K562 (cell line): ENCODE results near the gene SH3BGRL3. TPM values are rescaled to one million over a fixed set of nuclear protein-coding genes. Genes with fewer than 3 reads are reported as not detected.

Source experiments
- ATAC-seq: fragments of 200-7000 bp; cut with Tn5 transposase; 3 replicates; pipeline ENCODE4 v1.9.1; 2020; ENCODE audit warnings: moderate library complexity
- BruUV-seq: library from RNA; stranded (reverse); fragments of 400-500 nt; replicated peaks from 2 replicates; lab custom pipeline; 2021; lab: Mats Ljungman, UMichigan
- CTCF ChIA-PET: fragments of 300-600 bp; formaldehyde crosslinking; extraction: SDS; loops from one replicate; lab custom pipeline; 2021; ENCODE audit warnings: low intra/inter-chr PET ratio; lab: Yijun Ruan, JAX
- POLR2A ChIA-PET: fragments of 300-600, 350-650 bp; sonication (Branson Sonifier 250); formaldehyde crosslinking; extraction: SDS; loops from one replicate; lab custom pipeline; 2021; ENCODE audit warnings: antibody characterized with exemption, inconsistent platforms; lab: Yijun Ruan, JAX
- DNase-seq, 4 experiments: peaks; one replicate each; pipeline versions ENCODE4 v3.0.0 to v3.0.0-alpha.2; 2011 to 2018; ENCODE audit warnings: low spot score in 3 of 4, mixed read lengths in 3 of 4; ENCODE audit errors: extremely low read depth in 1 of 4
- FAIRE-seq: peaks from 2 replicates; lab custom pipeline; 2011; peaks lifted over from hg19 to GRCh38; lab: Jason Lieb, UNC
- H2AFZ ChIP-seq: 2 replicates; pipeline ENCODE4 v1.6.0; 2011; ENCODE audit warnings: low read depth, low read length, control low read depth, inconsistent platforms
- H3K27ac ChIP-seq: fragments of 200-600 bp; 3 replicates; pipeline ENCODE4 v1.8.0; 2011; ENCODE audit warnings: low read depth, mild to moderate bottlenecking, control low read depth, inconsistent platforms, low read length, moderate library complexity, mixed read lengths; ENCODE audit errors: extremely low read depth
- H3K27me3 ChIP-seq, 2 experiments: fragments of 300-600 bp in 1 of 2; 2 replicates in 1 of 2; 3 replicates in 1 of 2; pipeline versions ENCODE4 v1.6.0 to v1.8.0; 2011; ENCODE audit warnings: inconsistent platforms in 2 of 2, low read length in 2 of 2, mild to moderate bottlenecking in 1 of 2, mixed read lengths in 1 of 2, moderate library complexity in 1 of 2; ENCODE audit not compliant: control insufficient read depth in 2 of 2, insufficient read depth in 2 of 2
- H3K36me3 ChIP-seq: fragments of 300-600 bp; 3 replicates; pipeline ENCODE4 v1.8.0; 2011; ENCODE audit warnings: mild to moderate bottlenecking, low read length, inconsistent platforms; ENCODE audit not compliant: control insufficient read depth, insufficient read depth
- H3K4me1 ChIP-seq, 2 experiments: fragments of 200-600 bp in 1 of 2; replicated peaks in 1 of 2; 2 replicates in 1 of 2; 3 replicates in 1 of 2; pipeline versions ENCODE4 v1.5.1 to v1.8.0; 2011; ENCODE audit warnings: inconsistent platforms in 2 of 2, low read length in 2 of 2, mild to moderate bottlenecking in 1 of 2, mixed read lengths in 1 of 2, moderate library complexity in 1 of 2; ENCODE audit not compliant: control insufficient read depth in 2 of 2, insufficient read depth in 2 of 2
- H3K4me2 ChIP-seq: 2 replicates; pipeline ENCODE4 v1.6.1; 2011; ENCODE audit warnings: low read length, control low read depth, inconsistent platforms, mixed read lengths; ENCODE audit not compliant: insufficient read depth
- H3K4me3 ChIP-seq: fragments of 200-600 bp; sonication (generic), shearing (Covaris generic); 2 replicates; pipeline ENCODE4 v1.5.1; 2016; ENCODE audit warnings: control low read depth, inconsistent platforms
- H3K79me2 ChIP-seq: fragments of 200-600 bp; 3 replicates; pipeline ENCODE4 v1.8.0; 2011; ENCODE audit warnings: low read length, inconsistent platforms; ENCODE audit not compliant: control insufficient read depth, insufficient read depth
- H3K9ac ChIP-seq, 2 experiments: 2 replicates each; pipeline versions ENCODE4 v1.6.0 to v1.6.1; 2011; ENCODE audit warnings: low read depth in 2 of 2, low read length in 2 of 2, control low read depth in 1 of 2, inconsistent platforms in 1 of 2, mild to moderate bottlenecking in 1 of 2, mixed read lengths in 1 of 2; ENCODE audit not compliant: insufficient read depth in 1 of 2
- H3K9me1 ChIP-seq: one replicate; pipeline ENCODE4 v1.6.0; 2011; ENCODE audit warnings: inconsistent platforms, mild to moderate bottlenecking, low read length, moderate library complexity; ENCODE audit not compliant: control insufficient read depth, insufficient read depth
- H3K9me3 ChIP-seq: replicated peaks from 2 replicates; pipeline ENCODE4 v1.5.1; 2011; ENCODE audit warnings: low read depth, low read length, inconsistent platforms; ENCODE audit not compliant: control insufficient read depth, insufficient read depth
- H4K20me1 ChIP-seq: replicated peaks from 2 replicates; pipeline ENCODE4 v1.6.1; 2011; ENCODE audit warnings: low read length, inconsistent platforms, mixed read lengths; ENCODE audit not compliant: control insufficient read depth, insufficient read depth
- CBX5 ChIP-seq: IDR thresholded peaks from 2 replicates; pipeline ENCODE4 v1.6.1; 2014; ENCODE audit warnings: low read depth, borderline replicate concordance
- MBD1 ChIP-seq: fragments of 250-450 bp; sonication (Bioruptor Pico); IDR thresholded peaks from 2 replicates; pipeline ENCODE4 v1.8.0; 2022; ENCODE audit warnings: inconsistent platforms
- MCM5 ChIP-seq: fragments of 450-650 bp; IDR thresholded peaks from 2 replicates; pipeline ENCODE4 v1.6.1; 2016; ENCODE audit warnings: low read depth
- TBP ChIP-seq: optimal IDR thresholded peaks from 2 replicates; pipeline ENCODE3; 2011; ENCODE audit warnings: low read depth, low read length, improper control_type of control experiment
- TFAP4 ChIP-seq: sonication (generic); formaldehyde crosslinking; IDR thresholded peaks from 2 replicates; pipeline ENCODE4 v1.8.0; 2022; ENCODE audit warnings: missing genetic modification reagents, mild to moderate bottlenecking, moderate library complexity, borderline replicate concordance
- ZBTB5 ChIP-seq: fragments of 450-650 bp; IDR thresholded peaks from 2 replicates; pipeline ENCODE4 v1.6.1; 2017; ENCODE audit warnings: antibody characterized with exemption
- ZNF165 ChIP-seq: fragments of 250-450 bp; sonication (Bioruptor Pico); IDR thresholded peaks from 2 replicates; pipeline ENCODE4 v1.4.0; 2020; ENCODE audit warnings: borderline replicate concordance
- ZNF398 ChIP-seq: fragments of 250-450 bp; sonication (Bioruptor Pico); IDR thresholded peaks from 2 replicates; pipeline ENCODE4 v1.8.0; 2021; ENCODE audit warnings: moderate library complexity, mild to moderate bottlenecking, inconsistent platforms
- ZNF561 ChIP-seq: fragments of 450-650 bp; formaldehyde crosslinking; conservative IDR thresholded peaks from 2 replicates; pipeline ENCODE4 v1.4.0; 2020; ENCODE audit warnings: mild to moderate bottlenecking, moderate library complexity
- WGBS: fragments of 100-300 bp; shearing (Covaris generic); methylation state at CpG from one replicate; pipeline ENCODE4 v1.1.6; 2016; ENCODE audit warnings: low coverage, mixed read lengths; ENCODE audit not compliant: insufficient coverage; ENCODE audit errors: missing lambda C conversion rate; 5-methylcytosine and 5-hydroxymethylcytosine counted together
- in situ Hi-C: fragments of 300-500 bp; cut with MboI; formaldehyde crosslinking; loops from 4 replicates; pipeline ENCODE4 v1.15.0; 2018; ENCODE audit warnings: inconsistent platforms, mixed read lengths
- intact Hi-C: fragments of 100-400 bp; cut with micrococcal nuclease; formaldehyde crosslinking; loops from 2 replicates; pipeline ENCODE4 v1.14.2; 2022
- polyA plus RNA-seq, 8 experiments: library from polyadenylated mRNA; depleted of rRNA in 4 of 8; stranded (reverse) in 5 of 8; unstranded in 3 of 8; fragments of >200 nt; fragmentation: Nextera tagmentation in 2 of 8; fragmentation: Illumina TruSeq in 1 of 8; extraction: Ambion mirVana in 2 of 8; extraction: Trizol in 1 of 8; gene quantifications; 2 replicates each; pipeline versions ENCODE4 v1.2.1 to v1.2.3, GENCODE V29; 2011 to 2014; ENCODE audit warnings: inconsistent platforms in 1 of 8, missing spikeins in 1 of 8
- total RNA-seq, 7 experiments: library from RNA; depleted of rRNA in 6 of 7; stranded (reverse); fragments of >200 nt in 6 of 7; fragmentation: Illumina TruSeq in 2 of 7; extraction: Trizol in 2 of 7; gene quantifications; 2 replicates each; pipeline versions ENCODE4 v1.2.1 to v1.2.3, GENCODE V29; 2011 to 2021; ENCODE audit warnings: low replicate concordance in 1 of 7

The SH3BGRL3 gene
- total and polyA plus RNA-seq, 9 of the 15 experiments (the other 6 are each of a cell fraction or from before 2014, with no cell fraction given): 30.3 to 140 (median 54.2) TPM

GRCh38 chr1:26257222-26257621 is 22.7 kb upstream of the SH3BGRL3 start (continued):
- TF ChIP-seq ZNF398 (CRISPR knock-in tag) (no peak), ZBTB5 (no peak), TBP (no peak)

GRCh38 chr1:26259005-26259404 is 20.9 kb upstream of the SH3BGRL3 start:
- H3K27ac ChIP-seq: no peak overlapping the region
- no peak overlapping the region for H3K4me2 ChIP-seq
- in situ Hi-C loops (no loop called here), intact Hi-C loops (no loop called here)
- WGBS: 87% methylated on average over 2 of the region's 2 CpGs
- no peaks in the 10 kb centered on the region for H3K27me3 ChIP-seq
- no peak overlapping the region for H3K4me3 ChIP-seq
- CTCF ChIA-PET: no interaction called here
- POLR2A ChIA-PET: interaction anchor here (1.1 to 2.0 kb wide), 4 partner anchors 9 to 25 kb away, joined by 3 to 8 read pairs (median 4); partner anchors contain the start of gene CEP85
- no peak overlapping the region for H2AFZ ChIP-seq
- H3K9ac ChIP-seq: no peak overlapping the region
- ATAC-seq: no peak
- TF ChIP-seq CBX5: no peak
- TF ChIP-seq ZNF165 (CRISPR knock-in tag): no peak
- no peak for TF ChIP-seq ZNF561 (CRISPR knock-in tag)
- no peak for TF ChIP-seq MBD1 (CRISPR knock-in tag)
- no peak for TF ChIP-seq TFAP4 (CRISPR knock-in tag)
- no peak for TF ChIP-seq MCM5
- TF ChIP-seq, all 486 proteins: peak for 0
- Histone ChIP-seq H3K79me2 (peaks cover 33% of the 10 kb centered on the region; the same call in 2 of the 3 replicates), H3K9me1 (no peaks in the 10 kb centered on the region), H4K20me1 (no peaks in the 10 kb centered on the region), H3K4me1 (no peaks in the 10 kb centered on the region), H3K9me3 (no peaks in the 10 kb centered on the region), H3K36me3 (peaks cover 98% of the 10 kb centered on the region)
- DNase-seq (no peak), FAIRE-seq (no peak)
- no TSS peak for BruUV-seq
